Adrenal gland (tissue), 12 donors: ENCODE measurements around the gene NIPA2. TPM values are rescaled to one million over a fixed set of nuclear protein-coding genes. Genes with fewer than 3 reads are reported as not detected.

ENCODE experiments used
- DNase-seq, 7 donors: peaks; one replicate each; pipeline ENCODE4 v3.0.0-alpha.2; 2019 to 2020
- H3K27ac ChIP-seq, 5 donors: fragments of 200-600 bp; sonication (generic) in 4 of 5; 1 replicate in 3 of 5; 2 replicates in 2 of 5; pipeline versions ENCODE4 v1.5.1 to v1.8.0; 2016 to 2020; ENCODE audit warnings: mild to moderate bottlenecking in 1 of 5
- H3K27me3 ChIP-seq: fragments of 200-600 bp; 2 replicates; pipeline ENCODE4 v1.8.0; 2021
- H3K36me3 ChIP-seq, 2 donors: fragments of 200-600 bp; replicated peaks in 1 of 2; 1 replicate in 1 of 2; 2 replicates in 1 of 2; pipeline versions ENCODE4 v1.5.1 to v1.8.0; 2018 to 2022
- H3K4me1 ChIP-seq, 2 donors: fragments of 200-600 bp; replicated peaks in 1 of 2; 1 replicate in 1 of 2; 2 replicates in 1 of 2; pipeline versions ENCODE4 v1.5.1 to v1.8.0; 2018 to 2021
- H3K4me3 ChIP-seq, 4 donors: fragments of 200-600 bp; sonication (generic) in 3 of 4; one replicate each; pipeline ENCODE4 v1.5.1; 2016 to 2018
- H3K9me3 ChIP-seq, 3 donors: fragments of 200-600 bp; sonication (generic) in 1 of 3; replicated peaks in 1 of 3; 1 replicate in 2 of 3; 2 replicates in 1 of 3; pipeline versions ENCODE4 v1.5.1 to v1.8.0; 2016 to 2021
- POLR2A ChIP-seq, 2 donors: fragments of 450-650 bp; IDR thresholded peaks; one replicate each; pipeline ENCODE4 v1.6.1; 2017; ENCODE audit warnings: antibody characterized with exemption in 2 of 2, mild to moderate bottlenecking in 2 of 2, moderate library complexity in 1 of 2
- WGBS, 4 donors: extraction: QIAGEN DNeasy Blood & Tissue Kit in 2 of 4; methylation state at CpG; one replicate each; pipeline versions ENCODE4 v1.1.5 to v1.1.7; 2013 to 2017; 5-methylcytosine and 5-hydroxymethylcytosine counted together
- intact Hi-C, 2 donors: fragments of 100-400 bp; cut with DNase I; formaldehyde crosslinking; loops; one replicate each; pipeline versions ENCODE4 v1.14.1 to v1.15.0; 2022 to 2023
- polyA plus RNA-seq, 3 donors: library from polyadenylated mRNA; stranded (reverse); fragments of 200-250 nt in 2 of 3; fragments of 350-450 nt in 1 of 3; fragmentation: Illumina TruSeq in 1 of 3; extraction: RNeasy Lipid Tissue Mini Kit (QIAGEN cat#74804) in 1 of 3; gene quantifications; one replicate each; pipeline ENCODE4 v1.2.3, GENCODE V29; 2013 to 2014
- total RNA-seq, 9 donors: library from RNA; depleted of rRNA in 4 of 9; stranded (reverse); fragments of >200 nt in 4 of 9; fragments of 120-200 nt in 1 of 9; fragmentation: NEBNext Ultra II Directional in 1 of 9; extraction: Animal tissue kit (Norgen Biotek cat#: 25700) in 1 of 9; gene quantifications; one replicate each; pipeline versions ENCODE4 v1.1.0 to v1.2.4, GENCODE V29; 2013 to 2023
- TF ChIP-seq, protein P1 (sequence below), 6 experiments: fragments of 450-650 bp in 4 of 6; fragments of 200-600 bp in 2 of 6; sonication (generic) in 1 of 6; IDR thresholded peaks; 1 replicate in 5 of 6; 2 replicates in 1 of 6; pipeline versions ENCODE4 v1.5.1 to v1.8.0; 2016 to 2021; ENCODE audit warnings: antibody characterized with exemption in 6 of 6, mild to moderate bottlenecking in 2 of 6, moderate library complexity in 1 of 6
- donor health status: healthy with polysubstance abuse.
- donor health status: Bipolar disorder and iron deficiency.
- donor health status: DM: yes; HTN: yes; CAD: no.
- donor health status: DM: no; HTN: no; CAD: no.
- donor health status: DM: no; HTN: no; CAD: no.
- donor health status: DM: yes; HTN: yes; CAD: no.

The NIPA2 gene
- total and polyA plus RNA-seq, 12 donors = 10.5 to 77.4 (median 60.2) TPM

DNA sequence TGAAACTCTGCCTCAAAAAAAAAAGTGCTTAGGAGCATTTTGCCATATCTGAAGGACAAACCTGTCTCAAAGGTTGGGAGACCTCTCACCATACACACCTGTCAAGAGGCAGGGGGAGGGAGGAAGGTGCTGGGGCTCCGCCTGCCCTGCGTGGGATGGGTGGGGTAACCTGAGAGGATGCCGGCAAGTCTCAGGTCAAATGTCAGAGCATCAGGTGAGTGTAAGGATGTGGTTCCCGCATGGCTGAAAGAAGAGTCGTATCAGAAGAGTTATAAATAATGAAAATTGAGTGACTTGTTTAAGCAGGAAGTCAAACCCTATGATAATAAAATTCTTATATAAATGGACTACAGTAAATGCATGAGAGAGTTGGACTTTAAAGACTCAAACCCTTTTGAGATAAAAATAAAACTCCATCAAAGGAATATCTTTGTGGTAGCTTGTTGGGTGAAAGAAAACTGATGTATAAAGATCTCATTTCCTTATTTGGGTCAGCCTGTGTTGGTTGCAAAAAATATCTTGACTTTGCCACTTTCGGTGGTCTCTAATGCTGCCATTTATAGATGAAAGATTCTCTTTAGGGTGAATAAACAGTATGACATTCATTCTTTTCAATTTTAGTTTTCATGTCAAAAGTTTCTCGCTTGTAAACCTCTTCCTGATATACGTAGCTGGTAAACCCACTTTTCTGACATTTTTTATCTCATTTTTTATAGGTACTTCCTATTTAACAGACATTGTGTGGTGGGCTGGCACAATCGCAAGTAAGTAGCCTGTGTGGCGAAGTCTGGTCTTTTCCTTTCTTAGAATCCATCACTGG lies 28.2 kb upstream of the NIPA2 start:
- Histone ChIP-seq H3K4me1 (no peaks in the 10 kb centered on the region), H3K9me3 (no peaks in the 10 kb centered on the region), H3K27ac (no peak overlapping the region), H3K4me3 (no peak overlapping the region), H3K36me3 (no peaks in the 10 kb centered on the region), H3K27me3 (no peaks in the 10 kb centered on the region)
- intact Hi-C loops = loop anchor here in 1 of 2 donors (10.0 kb wide), 1 partner anchor 55 kb away; no protein-coding TSS in a partner anchor
- 87 to 90% (median 90%) methylated on average over 10 of the region's 10 CpGs for WGBS, 4 donors
- TF ChIP-seq, protein P1, sequence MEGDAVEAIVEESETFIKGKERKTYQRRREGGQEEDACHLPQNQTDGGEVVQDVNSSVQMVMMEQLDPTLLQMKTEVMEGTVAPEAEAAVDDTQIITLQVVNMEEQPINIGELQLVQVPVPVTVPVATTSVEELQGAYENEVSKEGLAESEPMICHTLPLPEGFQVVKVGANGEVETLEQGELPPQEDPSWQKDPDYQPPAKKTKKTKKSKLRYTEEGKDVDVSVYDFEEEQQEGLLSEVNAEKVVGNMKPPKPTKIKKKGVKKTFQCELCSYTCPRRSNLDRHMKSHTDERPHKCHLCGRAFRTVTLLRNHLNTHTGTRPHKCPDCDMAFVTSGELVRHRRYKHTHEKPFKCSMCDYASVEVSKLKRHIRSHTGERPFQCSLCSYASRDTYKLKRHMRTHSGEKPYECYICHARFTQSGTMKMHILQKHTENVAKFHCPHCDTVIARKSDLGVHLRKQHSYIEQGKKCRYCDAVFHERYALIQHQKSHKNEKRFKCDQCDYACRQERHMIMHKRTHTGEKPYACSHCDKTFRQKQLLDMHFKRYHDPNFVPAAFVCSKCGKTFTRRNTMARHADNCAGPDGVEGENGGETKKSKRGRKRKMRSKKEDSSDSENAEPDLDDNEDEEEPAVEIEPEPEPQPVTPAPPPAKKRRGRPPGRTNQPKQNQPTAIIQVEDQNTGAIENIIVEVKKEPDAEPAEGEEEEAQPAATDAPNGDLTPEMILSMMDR (IDR thresholded peaks at IDR 0.05) = no peak
- no peak for TF ChIP-seq POLR2A (IDR thresholded peaks at IDR 0.05)
- DNase-seq = no peak

DNA sequence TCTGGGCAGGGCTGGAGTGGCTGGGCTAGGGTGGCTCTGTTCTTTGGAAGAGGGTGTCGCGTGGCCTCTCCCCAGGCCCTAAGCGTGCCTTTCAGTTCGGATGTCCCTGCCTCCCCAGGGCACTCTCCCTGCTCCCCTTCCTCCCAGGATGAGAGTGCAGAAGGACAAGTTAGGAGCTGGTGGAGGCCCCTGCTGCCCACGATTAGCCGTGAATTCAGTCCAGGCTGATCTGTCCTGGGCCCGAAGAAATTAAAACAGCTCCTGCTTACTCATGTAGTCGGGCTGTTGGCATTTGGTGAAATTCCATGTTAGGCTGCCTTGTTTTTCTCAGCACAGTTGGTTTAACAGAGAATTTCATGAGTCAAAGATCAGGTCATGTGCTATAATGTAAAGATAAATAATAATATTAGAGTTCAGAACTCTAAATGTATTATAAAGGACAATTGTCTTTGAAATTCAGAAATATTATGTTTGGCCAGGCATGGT lies 27.6 kb upstream of the NIPA2 start:
- TF ChIP-seq, protein P1 (IDR thresholded peaks at IDR 0.05) = no peak
- TF ChIP-seq POLR2A (IDR thresholded peaks at IDR 0.05) = no peak
- intact Hi-C loops = loop anchor here in 1 of 2 donors (10.0 kb wide), 1 partner anchor 54 kb away; no protein-coding TSS in a partner anchor
- H3K4me3 ChIP-seq = no peak overlapping the region
- no peaks in the 10 kb centered on the region for H3K36me3 ChIP-seq
- no peaks in the 10 kb centered on the region for H3K9me3 ChIP-seq
- no peak overlapping the region for H3K27ac ChIP-seq
- H3K27me3 ChIP-seq = no peaks in the 10 kb centered on the region
- DNase-seq = no peak
- 88 to 95% (median 90%) methylated on average over 6 to 8 of the region's 8 CpGs for WGBS, 4 donors
- H3K4me1 ChIP-seq = no peaks in the 10 kb centered on the region

DNA sequence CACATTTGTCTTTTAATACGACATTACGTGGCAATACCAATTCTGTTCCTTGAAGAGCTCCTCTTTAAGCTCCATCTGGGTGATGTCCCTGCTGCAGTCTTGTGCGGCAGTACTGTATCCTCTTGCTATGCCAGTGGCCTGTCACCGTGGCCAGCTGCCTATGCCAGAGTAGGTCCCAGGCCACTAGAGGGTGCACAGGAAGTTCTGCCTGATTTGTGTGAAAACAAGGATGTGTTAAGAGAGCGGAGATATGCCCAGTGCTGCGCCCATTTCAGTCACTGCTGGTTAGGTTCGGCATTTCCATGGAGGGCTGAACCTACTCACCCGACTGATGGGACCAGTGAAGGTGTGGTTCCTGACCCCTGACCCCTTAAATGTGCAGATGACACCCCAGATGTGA lies 26.8 kb upstream of the NIPA2 start:
- TF ChIP-seq, protein P1 (IDR thresholded peaks at IDR 0.05) = peak; percentile 12 to 62 (median 57)
- TF ChIP-seq POLR2A (IDR thresholded peaks at IDR 0.05) = no peak
- Histone ChIP-seq H3K27me3 (no peaks in the 10 kb centered on the region), H3K4me1 (no peaks in the 10 kb centered on the region), H3K36me3 (no peaks in the 10 kb centered on the region), H3K9me3 (no peaks in the 10 kb centered on the region), H3K27ac (no peak overlapping the region), H3K4me3 (no peak overlapping the region)
- WGBS, 4 donors = 50 to 65% (median 59%) methylated on average over 4 to 8 of the region's 8 CpGs
- intact Hi-C loops = loop anchor here in 1 of 2 donors (10.0 kb wide), 1 partner anchor 53 kb away; no protein-coding TSS in a partner anchor
- peak; percentile 63 to 91 (median 82) for DNase-seq

DNA sequence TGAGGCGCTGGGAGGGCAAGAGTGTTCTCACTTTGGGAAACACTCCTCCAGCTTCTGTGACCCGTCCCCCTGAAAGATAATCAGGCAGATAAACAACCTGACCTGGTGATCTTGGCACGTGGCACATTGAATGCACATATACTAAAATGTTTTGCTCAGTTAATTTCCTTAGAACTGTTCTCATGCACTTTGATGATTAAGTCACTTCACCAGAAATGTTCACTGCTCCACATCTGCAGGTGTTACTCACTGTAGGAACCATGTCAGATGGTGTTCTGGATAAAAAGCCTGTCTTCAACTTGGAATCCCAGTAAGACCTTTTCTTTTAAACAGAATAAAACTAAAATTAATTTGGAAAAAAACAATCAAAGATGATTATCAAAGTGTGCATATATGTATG lies 24.6 kb upstream of the NIPA2 start:
- H3K9me3 ChIP-seq = no peaks in the 10 kb centered on the region
- WGBS, 4 donors = 77 to 96% (median 87%) methylated on average over 3 of the region's 3 CpGs
- intact Hi-C loops = loop anchor here in 1 of 2 donors (10.0 kb wide), 1 partner anchor 51 kb away; no protein-coding TSS in a partner anchor

More for the DNA sequence above, 24.6 kb upstream of the NIPA2 start:
- DNase-seq = no peak
- Histone ChIP-seq H3K4me3 (no peak overlapping the region), H3K36me3 (no peaks in the 10 kb centered on the region), H3K27me3 (no peaks in the 10 kb centered on the region), H3K27ac (no peak overlapping the region), H3K4me1 (no peaks in the 10 kb centered on the region)
- no peak for TF ChIP-seq POLR2A (IDR thresholded peaks at IDR 0.05)
- TF ChIP-seq, protein P1 (IDR thresholded peaks at IDR 0.05) = no peak
